ENCODE data around the gene BBS4. TPM values are rescaled to one million over a fixed set of nuclear protein-coding genes. Genes with fewer than 3 reads are reported as not detected.
"Not testable (repeated sequence)": the region's sequence is repeated elsewhere in the genome, so short reads cannot be mapped to it uniquely, and the experiment has no call there.

BBS4 gene
- total and polyA plus RNA-seq, 2 donors (not counting 3 experiments of a cell fraction or from before 2014, with no cell fraction given): 6.8 to 7.5 TPM

- BruUV-seq (replicated peaks); dilution Hi-C loops (cut with MboI; ENCODE audit: extremely low pct_ligation_motif_present, low sequenced_read_pairs); H3K9me3 ChIP-seq (replicated peaks; ENCODE audit: control insufficient read depth, insufficient read depth, low read length); H3K4me1 ChIP-seq (ENCODE audit: control insufficient read depth, extremely low read depth, insufficient read depth, low read length); H3K4me2 ChIP-seq (ENCODE audit: insufficient read depth, low read length); H3K9ac ChIP-seq (replicated peaks; ENCODE audit: extremely low read depth, insufficient read depth, low read length); POLR2A ChIA-PET; H4K20me1 ChIP-seq (replicated peaks; ENCODE audit: control insufficient read depth, extremely low read depth, insufficient read depth, low read length); H3K9me1 ChIP-seq (replicated peaks; ENCODE audit: control insufficient read depth, extremely low read depth, insufficient read depth, low read length); H3K36me3 ChIP-seq (ENCODE audit: control insufficient read depth in 2 of 2, extremely low read depth in 1 of 2, insufficient read depth in 2 of 2, low read length in 2 of 2); H3K27me3 ChIP-seq (ENCODE audit: control insufficient read depth in 2 of 2, insufficient read depth in 2 of 2, low read length in 2 of 2); intact Hi-C loops (cut with micrococcal nuclease); H3K27ac ChIP-seq (ENCODE audit: insufficient read depth, low read depth, low read length); H3K79me2 ChIP-seq (ENCODE audit: control insufficient read depth, insufficient read depth, low read length); FAIRE-seq; H2AFZ ChIP-seq (ENCODE audit: low read depth, low read length); CTCF ChIA-PET; H3K4me3 ChIP-seq (replicated peaks in 1 of 3; ENCODE audit: insufficient read depth in 1 of 3, low read depth in 1 of 3, low read length in 3 of 3); DNase-seq (ENCODE audit: low read depth, low spot score): not testable (repeated sequence)
These were observed 43.7 kb upstream of the BBS4 start for GRCh38 chr15:72642271-72642670.

GRCh38 chr15:72648631-72649253, 37.3 kb upstream of the BBS4 start:
- POLR2A ChIA-PET; H2AFZ ChIP-seq (ENCODE audit: low read depth, low read length); CTCF ChIA-PET; H3K4me3 ChIP-seq (replicated peaks in 1 of 3; ENCODE audit: insufficient read depth in 1 of 3, low read depth in 1 of 3, low read length in 3 of 3); H3K4me2 ChIP-seq (ENCODE audit: insufficient read depth, low read length); H3K9ac ChIP-seq (replicated peaks; ENCODE audit: extremely low read depth, insufficient read depth, low read length); H3K27me3 ChIP-seq (ENCODE audit: control insufficient read depth in 2 of 2, insufficient read depth in 2 of 2, low read length in 2 of 2); H4K20me1 ChIP-seq (replicated peaks; ENCODE audit: control insufficient read depth, extremely low read depth, insufficient read depth, low read length); H3K27ac ChIP-seq (ENCODE audit: insufficient read depth, low read depth, low read length); H3K36me3 ChIP-seq (ENCODE audit: control insufficient read depth in 2 of 2, extremely low read depth in 1 of 2, insufficient read depth in 2 of 2, low read length in 2 of 2); FAIRE-seq; H3K9me3 ChIP-seq (replicated peaks; ENCODE audit: control insufficient read depth, insufficient read depth, low read length); BruUV-seq (replicated peaks); intact Hi-C loops (cut with micrococcal nuclease); DNase-seq (ENCODE audit: low read depth, low spot score); H3K79me2 ChIP-seq (ENCODE audit: control insufficient read depth, insufficient read depth, low read length); H3K9me1 ChIP-seq (replicated peaks; ENCODE audit: control insufficient read depth, extremely low read depth, insufficient read depth, low read length); H3K4me1 ChIP-seq (ENCODE audit: control insufficient read depth, extremely low read depth, insufficient read depth, low read length); dilution Hi-C loops (cut with MboI; ENCODE audit: extremely low pct_ligation_motif_present, low sequenced_read_pairs): not testable (repeated sequence)

DNA sequence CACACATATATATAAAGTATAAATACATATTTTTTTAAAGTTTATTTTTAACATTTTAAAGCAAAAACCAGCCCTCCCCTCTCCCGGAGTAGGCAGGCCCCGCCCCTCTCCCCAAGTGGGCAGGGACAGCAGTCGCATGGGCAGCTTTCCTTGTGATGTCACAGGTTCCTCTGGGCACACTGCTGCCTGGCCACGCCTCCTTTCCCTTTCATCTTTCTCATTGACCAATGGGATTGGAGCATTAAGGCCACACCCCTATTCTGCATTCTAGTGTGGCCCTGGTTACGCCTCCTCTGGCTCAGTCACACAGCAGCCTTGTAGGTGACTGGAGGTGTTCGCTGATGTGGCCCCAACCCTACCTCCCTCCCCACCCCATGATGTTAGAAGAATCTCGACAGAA, 31.6 kb upstream of the BBS4 start, which contains the start of gene GOLGA6B:
Gene GOLGA6B, plus strand, starts transcription at position 301 of the 400 bp plus-strand sequence. Its CDS starts 41 bp downstream, at position 342.
- H3K27me3 ChIP-seq (ENCODE audit: control insufficient read depth in 2 of 2, insufficient read depth in 2 of 2, low read length in 2 of 2); POLR2A ChIA-PET; H3K27ac ChIP-seq (ENCODE audit: insufficient read depth, low read depth, low read length); BruUV-seq (replicated peaks); H3K9ac ChIP-seq (replicated peaks; ENCODE audit: extremely low read depth, insufficient read depth, low read length); H3K36me3 ChIP-seq (ENCODE audit: control insufficient read depth in 2 of 2, extremely low read depth in 1 of 2, insufficient read depth in 2 of 2, low read length in 2 of 2); CTCF ChIA-PET; DNase-seq (ENCODE audit: low read depth, low spot score); H3K4me2 ChIP-seq (ENCODE audit: insufficient read depth, low read length); H2AFZ ChIP-seq (ENCODE audit: low read depth, low read length); H3K9me3 ChIP-seq (replicated peaks; ENCODE audit: control insufficient read depth, insufficient read depth, low read length); H3K4me3 ChIP-seq (replicated peaks in 1 of 3; ENCODE audit: insufficient read depth in 1 of 3, low read depth in 1 of 3, low read length in 3 of 3); H3K79me2 ChIP-seq (ENCODE audit: control insufficient read depth, insufficient read depth, low read length); H3K4me1 ChIP-seq (ENCODE audit: control insufficient read depth, extremely low read depth, insufficient read depth, low read length); H4K20me1 ChIP-seq (replicated peaks; ENCODE audit: control insufficient read depth, extremely low read depth, insufficient read depth, low read length); FAIRE-seq; H3K9me1 ChIP-seq (replicated peaks; ENCODE audit: control insufficient read depth, extremely low read depth, insufficient read depth, low read length); intact Hi-C loops (cut with micrococcal nuclease); dilution Hi-C loops (cut with MboI; ENCODE audit: extremely low pct_ligation_motif_present, low sequenced_read_pairs): not testable (repeated sequence)

DNA sequence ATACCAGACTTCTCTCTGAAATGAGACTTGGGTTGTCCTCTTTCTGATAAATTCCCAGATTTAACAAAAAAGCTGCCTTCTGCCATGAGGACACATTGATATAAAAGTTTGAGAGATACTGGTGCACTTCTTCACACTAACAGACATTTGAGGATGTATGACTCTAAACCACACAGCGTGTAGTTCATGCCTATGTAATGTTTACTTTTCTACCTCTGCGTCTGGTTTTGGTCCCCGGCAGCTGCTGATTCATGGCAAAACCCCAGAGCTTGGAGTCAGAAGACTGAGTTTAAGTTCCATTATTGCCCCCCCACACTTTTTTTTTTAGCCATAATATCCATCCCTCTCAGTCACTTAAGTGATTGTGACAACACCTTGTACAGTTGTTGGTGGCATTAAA, 30.0 kb upstream of the BBS4 start:
- H3K4me1 ChIP-seq (ENCODE audit: control insufficient read depth, extremely low read depth, insufficient read depth, low read length); H2AFZ ChIP-seq (ENCODE audit: low read depth, low read length); intact Hi-C loops (cut with micrococcal nuclease); DNase-seq (ENCODE audit: low read depth, low spot score); CTCF ChIA-PET; H3K27me3 ChIP-seq (ENCODE audit: control insufficient read depth in 2 of 2, insufficient read depth in 2 of 2, low read length in 2 of 2); BruUV-seq (replicated peaks); H3K79me2 ChIP-seq (ENCODE audit: control insufficient read depth, insufficient read depth, low read length); POLR2A ChIA-PET; H4K20me1 ChIP-seq (replicated peaks; ENCODE audit: control insufficient read depth, extremely low read depth, insufficient read depth, low read length); H3K4me2 ChIP-seq (ENCODE audit: insufficient read depth, low read length); H3K9ac ChIP-seq (replicated peaks; ENCODE audit: extremely low read depth, insufficient read depth, low read length); H3K9me1 ChIP-seq (replicated peaks; ENCODE audit: control insufficient read depth, extremely low read depth, insufficient read depth, low read length); FAIRE-seq; H3K9me3 ChIP-seq (replicated peaks; ENCODE audit: control insufficient read depth, insufficient read depth, low read length); H3K27ac ChIP-seq (ENCODE audit: insufficient read depth, low read depth, low read length); dilution Hi-C loops (cut with MboI; ENCODE audit: extremely low pct_ligation_motif_present, low sequenced_read_pairs); H3K36me3 ChIP-seq (ENCODE audit: control insufficient read depth in 2 of 2, extremely low read depth in 1 of 2, insufficient read depth in 2 of 2, low read length in 2 of 2); H3K4me3 ChIP-seq (replicated peaks in 1 of 3; ENCODE audit: insufficient read depth in 1 of 3, low read depth in 1 of 3, low read length in 3 of 3): not testable (repeated sequence)
